ENCODE results near the gene ATP6AP2.
A peak's percentile ranks its signal among the peaks of the same experiment; 100 is the strongest.
"Not testable (repeated sequence)": the region's sequence is repeated elsewhere in the genome, so short reads cannot be mapped to it uniquely, and the experiment has no call there.

Gene ATP6AP2

DNA sequence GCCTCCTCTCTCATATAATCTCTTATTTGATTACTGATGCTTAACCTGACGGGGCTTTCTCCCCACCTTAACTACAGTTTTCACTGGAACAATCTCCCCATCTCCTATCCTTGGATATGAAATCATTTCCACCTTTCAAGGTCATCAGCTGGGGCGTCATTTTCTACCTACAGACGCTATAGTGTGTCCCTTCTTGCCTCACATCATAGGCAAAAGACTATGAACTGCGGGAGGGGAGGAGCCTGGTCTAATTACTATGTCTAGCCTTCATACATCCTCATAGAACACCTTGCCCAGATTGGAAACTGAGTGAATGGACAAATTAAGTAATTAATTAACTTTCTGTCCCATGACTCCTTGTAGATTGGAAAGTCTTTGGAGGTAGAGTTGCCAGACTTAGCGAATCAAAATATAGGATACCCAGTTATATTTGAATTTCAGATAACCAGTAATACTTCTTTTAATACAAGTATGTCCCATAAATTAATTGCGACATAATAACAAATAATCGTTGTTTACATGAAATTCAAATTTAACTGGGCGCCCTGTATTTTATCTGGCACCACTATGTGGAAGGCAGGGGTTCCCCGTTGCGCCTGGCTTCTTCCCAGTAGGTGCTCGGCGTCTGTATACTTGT lies 752 bp upstream of the ATP6AP2 start:
- Histone ChIP-seq H3K4me2 (ENCODE audit: low read depth, low read length, poor library complexity, severe bottlenecking) (peak overlapping the region; percentile 81), H3K4me3 (ENCODE audit: low read length, poor library complexity, severe bottlenecking) (peak overlapping the region; percentile 82), H3K27me3 (ENCODE audit: insufficient read depth, low read length, poor library complexity, severe bottlenecking) (no peaks in the 10 kb centered on the region), H2AFZ (ENCODE audit: low read length) (peak overlapping the region; percentile 73), H3K4me1 (ENCODE audit: insufficient read depth, low read length, poor library complexity, severe bottlenecking) (peaks cover 6% of the 10 kb centered on the region), H3K9me3 (ENCODE audit: insufficient read depth, low read depth, low read length) (no peaks in the 10 kb centered on the region), H3K9me2 (replicated peaks; ENCODE audit: low read depth, low read length) (no peaks in the 10 kb centered on the region), H4K20me1 (ENCODE audit: insufficient read depth, low read length, poor library complexity, severe bottlenecking) (peaks cover 9% of the 10 kb centered on the region), H3K36me3 (ENCODE audit: insufficient read depth, low read length) (no peaks in the 10 kb centered on the region), H3K9ac (ENCODE audit: low read depth, low read length, poor library complexity, severe bottlenecking) (peak overlapping the region; percentile 62), H3K79me2 (ENCODE audit: insufficient read depth, low read length) (peaks cover 27% of the 10 kb centered on the region), H3F3A (ENCODE audit: low read depth) (no peaks in the 10 kb centered on the region)
- TF ChIP-seq, protein P1, sequence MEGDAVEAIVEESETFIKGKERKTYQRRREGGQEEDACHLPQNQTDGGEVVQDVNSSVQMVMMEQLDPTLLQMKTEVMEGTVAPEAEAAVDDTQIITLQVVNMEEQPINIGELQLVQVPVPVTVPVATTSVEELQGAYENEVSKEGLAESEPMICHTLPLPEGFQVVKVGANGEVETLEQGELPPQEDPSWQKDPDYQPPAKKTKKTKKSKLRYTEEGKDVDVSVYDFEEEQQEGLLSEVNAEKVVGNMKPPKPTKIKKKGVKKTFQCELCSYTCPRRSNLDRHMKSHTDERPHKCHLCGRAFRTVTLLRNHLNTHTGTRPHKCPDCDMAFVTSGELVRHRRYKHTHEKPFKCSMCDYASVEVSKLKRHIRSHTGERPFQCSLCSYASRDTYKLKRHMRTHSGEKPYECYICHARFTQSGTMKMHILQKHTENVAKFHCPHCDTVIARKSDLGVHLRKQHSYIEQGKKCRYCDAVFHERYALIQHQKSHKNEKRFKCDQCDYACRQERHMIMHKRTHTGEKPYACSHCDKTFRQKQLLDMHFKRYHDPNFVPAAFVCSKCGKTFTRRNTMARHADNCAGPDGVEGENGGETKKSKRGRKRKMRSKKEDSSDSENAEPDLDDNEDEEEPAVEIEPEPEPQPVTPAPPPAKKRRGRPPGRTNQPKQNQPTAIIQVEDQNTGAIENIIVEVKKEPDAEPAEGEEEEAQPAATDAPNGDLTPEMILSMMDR (conservative IDR thresholded peaks at IDR 0.05; ENCODE audit: low read length) = no peak
- TF ChIP-seq EZH2phosphoT487 (IDR thresholded peaks at IDR 0.05; ENCODE audit: borderline replicate concordance) = no peak

DNA sequence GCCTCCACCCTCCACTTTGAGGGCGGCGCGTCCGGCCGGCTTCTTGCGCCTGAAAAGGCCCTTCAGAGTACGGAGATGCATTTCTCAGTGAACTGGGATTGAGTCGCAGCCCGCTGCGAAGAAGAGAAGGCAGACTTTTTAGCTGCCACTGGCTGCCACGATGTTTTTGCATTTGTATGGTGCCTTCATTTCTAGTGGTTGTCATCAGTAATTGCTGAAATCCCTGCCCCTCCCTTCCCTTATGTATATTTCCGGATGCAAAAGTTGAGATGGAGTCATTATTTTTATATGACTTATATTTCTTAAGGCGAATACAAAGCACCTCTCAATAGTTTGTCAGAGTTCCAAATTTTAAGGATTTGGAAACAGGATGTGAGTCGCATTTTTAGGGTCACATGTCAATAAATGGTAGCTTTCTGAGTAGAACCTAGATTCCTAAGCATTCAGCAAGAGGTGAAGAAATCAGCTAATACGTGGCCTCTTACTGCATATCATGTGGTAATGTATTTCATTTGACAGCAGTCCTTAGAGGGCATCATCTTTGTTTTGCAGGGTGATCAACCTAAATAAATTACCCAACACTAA lies 658 bp downstream of the ATP6AP2 start:
- H3K79me2 ChIP-seq (ENCODE audit: insufficient read depth, low read length) = peaks cover 30% of the 10 kb centered on the region
- H3K9me2 ChIP-seq (replicated peaks; ENCODE audit: low read depth, low read length) = no peaks in the 10 kb centered on the region
- TF ChIP-seq, protein P1 (conservative IDR thresholded peaks at IDR 0.05; ENCODE audit: low read length) = no peak
- no peak for TF ChIP-seq EZH2phosphoT487 (IDR thresholded peaks at IDR 0.05; ENCODE audit: borderline replicate concordance)
- peak overlapping the region; percentile 71 for H3K9ac ChIP-seq (ENCODE audit: low read depth, low read length, poor library complexity, severe bottlenecking)
- peaks cover 6% of the 10 kb centered on the region for H3K4me1 ChIP-seq (ENCODE audit: insufficient read depth, low read length, poor library complexity, severe bottlenecking)
- H3K36me3 ChIP-seq (ENCODE audit: insufficient read depth, low read length) = no peaks in the 10 kb centered on the region
- H3K4me2 ChIP-seq (ENCODE audit: low read depth, low read length, poor library complexity, severe bottlenecking) = peak overlapping the region; percentile 79
- peak overlapping the region; percentile 82 for H3K4me3 ChIP-seq (ENCODE audit: low read length, poor library complexity, severe bottlenecking)
- no peaks in the 10 kb centered on the region for H3F3A ChIP-seq (ENCODE audit: low read depth)
- no peaks in the 10 kb centered on the region for H3K27me3 ChIP-seq (ENCODE audit: insufficient read depth, low read length, poor library complexity, severe bottlenecking)
- H4K20me1 ChIP-seq (ENCODE audit: insufficient read depth, low read length, poor library complexity, severe bottlenecking) = peaks cover 9% of the 10 kb centered on the region
- H3K9me3 ChIP-seq (ENCODE audit: insufficient read depth, low read depth, low read length) = no peaks in the 10 kb centered on the region
- peak overlapping the region; percentile 63; the same call in 1 of the 2 replicates for H2AFZ ChIP-seq (ENCODE audit: low read length)

DNA sequence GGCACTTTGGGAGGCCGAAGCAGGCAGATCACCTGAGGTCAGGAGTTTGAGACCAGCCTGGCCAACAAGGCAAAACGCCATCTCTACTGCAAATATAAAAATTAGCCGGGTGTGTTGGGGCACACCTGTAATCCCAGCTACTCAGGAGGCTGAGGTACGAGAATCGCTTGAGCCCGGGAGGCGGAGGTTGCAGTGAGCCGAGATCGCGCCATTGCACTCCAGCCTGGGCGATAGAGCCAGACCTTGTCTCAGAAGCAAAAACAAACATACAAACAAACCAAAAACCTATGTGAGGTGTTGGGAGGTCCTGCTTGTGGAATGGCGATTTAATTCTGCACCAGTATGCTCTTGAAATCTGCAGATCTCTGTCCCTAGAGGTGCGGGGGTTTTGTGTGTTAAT lies 1.4 kb downstream of the ATP6AP2 start:
- not testable (repeated sequence) for H3F3A ChIP-seq (ENCODE audit: low read depth); H3K4me1 ChIP-seq (ENCODE audit: insufficient read depth, low read length, poor library complexity, severe bottlenecking); H4K20me1 ChIP-seq (ENCODE audit: insufficient read depth, low read length, poor library complexity, severe bottlenecking); H3K36me3 ChIP-seq (ENCODE audit: insufficient read depth, low read length); H3K9me3 ChIP-seq (ENCODE audit: insufficient read depth, low read depth, low read length); H3K27me3 ChIP-seq (ENCODE audit: insufficient read depth, low read length, poor library complexity, severe bottlenecking); H3K9me2 ChIP-seq (replicated peaks; ENCODE audit: low read depth, low read length); H2AFZ ChIP-seq (ENCODE audit: low read length)
- Histone ChIP-seq H3K4me3 (ENCODE audit: low read length, poor library complexity, severe bottlenecking) (peak overlapping the region; percentile 82), H3K4me2 (ENCODE audit: low read depth, low read length, poor library complexity, severe bottlenecking) (peak overlapping the region; percentile 79), H3K79me2 (ENCODE audit: insufficient read depth, low read length) (peaks cover 30% of the 10 kb centered on the region), H3K9ac (ENCODE audit: low read depth, low read length, poor library complexity, severe bottlenecking) (peak overlapping the region; percentile 71)

DNA sequence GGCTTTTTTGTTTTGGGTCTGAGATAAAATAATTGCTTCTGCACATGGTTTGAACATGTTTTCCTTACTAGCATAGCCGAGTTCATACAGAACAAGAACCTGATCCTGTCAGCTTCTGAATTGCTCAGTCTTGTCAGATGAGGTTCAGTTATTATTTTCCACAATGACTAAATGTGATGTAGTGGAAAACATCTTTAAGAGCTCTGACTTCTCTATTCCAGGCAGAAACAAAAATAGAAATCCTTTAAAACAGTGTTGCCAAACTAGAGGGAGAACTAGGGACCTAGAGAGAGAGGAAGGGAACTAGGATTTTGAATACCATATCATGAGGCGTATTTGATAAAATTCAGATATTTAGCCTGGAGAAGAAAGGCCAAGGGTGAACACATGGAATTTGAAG lies 2.0 kb downstream of the ATP6AP2 start:
- Histone ChIP-seq H3K4me2 (ENCODE audit: low read depth, low read length, poor library complexity, severe bottlenecking) (peak overlapping the region; percentile 79), H3K27me3 (ENCODE audit: insufficient read depth, low read length, poor library complexity, severe bottlenecking) (no peaks in the 10 kb centered on the region), H3K36me3 (ENCODE audit: insufficient read depth, low read length) (no peaks in the 10 kb centered on the region), H3K4me1 (ENCODE audit: insufficient read depth, low read length, poor library complexity, severe bottlenecking) (peaks cover 6% of the 10 kb centered on the region), H3K9me3 (ENCODE audit: insufficient read depth, low read depth, low read length) (no peaks in the 10 kb centered on the region), H3K9me2 (replicated peaks; ENCODE audit: low read depth, low read length) (no peaks in the 10 kb centered on the region), H3K79me2 (ENCODE audit: insufficient read depth, low read length) (peaks cover 30% of the 10 kb centered on the region), H3K4me3 (ENCODE audit: low read length, poor library complexity, severe bottlenecking) (no peak overlapping the region), H4K20me1 (ENCODE audit: insufficient read depth, low read length, poor library complexity, severe bottlenecking) (peaks cover 9% of the 10 kb centered on the region), H3K9ac (ENCODE audit: low read depth, low read length, poor library complexity, severe bottlenecking) (peak overlapping the region; percentile 22), H3F3A (ENCODE audit: low read depth) (no peaks in the 10 kb centered on the region), H2AFZ (ENCODE audit: low read length) (no peak overlapping the region)
- TF ChIP-seq, protein P1 (conservative IDR thresholded peaks at IDR 0.05; ENCODE audit: low read length) = no peak
- no peak for TF ChIP-seq EZH2phosphoT487 (IDR thresholded peaks at IDR 0.05; ENCODE audit: borderline replicate concordance)

DNA sequence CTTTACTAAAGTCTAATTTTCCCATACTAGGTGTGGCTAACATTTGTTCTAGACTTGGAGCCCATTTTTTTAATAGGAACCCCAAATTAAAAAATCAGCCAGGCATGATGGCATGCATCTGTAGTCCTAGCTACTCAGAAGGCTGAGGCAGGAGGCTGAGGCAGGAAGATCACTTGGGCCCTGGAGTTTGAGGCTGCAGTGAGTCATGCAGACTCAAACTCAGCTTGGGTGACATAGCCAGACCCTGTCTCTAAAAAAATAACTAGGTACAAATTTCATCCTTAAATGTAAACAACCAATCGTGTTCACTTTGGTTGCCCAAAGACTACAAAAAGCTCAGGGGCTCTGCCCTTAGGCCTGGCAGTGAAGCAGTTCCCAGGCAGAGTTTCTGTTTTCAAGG lies 6.9 kb downstream of the ATP6AP2 start:
- H3F3A ChIP-seq (ENCODE audit: low read depth); H3K4me2 ChIP-seq (ENCODE audit: low read depth, low read length, poor library complexity, severe bottlenecking); H3K9ac ChIP-seq (ENCODE audit: low read depth, low read length, poor library complexity, severe bottlenecking); H3K4me1 ChIP-seq (ENCODE audit: insufficient read depth, low read length, poor library complexity, severe bottlenecking); H3K9me2 ChIP-seq (replicated peaks; ENCODE audit: low read depth, low read length); H3K4me3 ChIP-seq (ENCODE audit: low read length, poor library complexity, severe bottlenecking); H3K9me3 ChIP-seq (ENCODE audit: insufficient read depth, low read depth, low read length); H3K27me3 ChIP-seq (ENCODE audit: insufficient read depth, low read length, poor library complexity, severe bottlenecking); H4K20me1 ChIP-seq (ENCODE audit: insufficient read depth, low read length, poor library complexity, severe bottlenecking); H2AFZ ChIP-seq (ENCODE audit: low read length): not testable (repeated sequence)
- Histone ChIP-seq H3K36me3 (ENCODE audit: insufficient read depth, low read length) (peaks cover 10% of the 10 kb centered on the region; the same call in 1 of the 2 replicates), H3K79me2 (ENCODE audit: insufficient read depth, low read length) (peaks cover 13% of the 10 kb centered on the region)
